OCI-LY1 (cell line): Measurements from ENCODE around the gene AACS.

Experiments used
- H2AFZ ChIP-seq: fragments of 200-600 bp; sonication (generic), shearing (Covaris generic); 2 replicates; pipeline ENCODE4 v1.6.0; 2014; ENCODE audit warnings: antibody characterized with exemption, mild to moderate bottlenecking, low read length
- H3F3A ChIP-seq: fragments of 200-600 bp; sonication (generic), shearing (Covaris generic); 2 replicates; pipeline ENCODE4 v1.6.0; 2014; ENCODE audit warnings: mild to moderate bottlenecking, antibody characterized with exemption, low read length, moderate library complexity; ENCODE audit not compliant: insufficient read depth
- H3K27ac ChIP-seq: fragments of 200-600 bp; sonication (generic); 2 replicates; pipeline ENCODE4 v1.5.1; 2014; ENCODE audit warnings: low read length, mixed run types, mild to moderate bottlenecking, low read depth; ENCODE audit not compliant: poor library complexity, severe bottlenecking
- H3K27me3 ChIP-seq: fragments of 200-600 bp; sonication (generic); 2 replicates; pipeline ENCODE4 v1.6.0; 2014; ENCODE audit warnings: antibody characterized with exemption, mild to moderate bottlenecking, low read length, moderate library complexity; ENCODE audit not compliant: insufficient read depth
- H3K36me3 ChIP-seq: fragments of 200-600 bp; sonication (generic); 2 replicates; pipeline ENCODE4 v1.6.1; 2014; ENCODE audit warnings: mild to moderate bottlenecking, antibody characterized with exemption, low read length, moderate library complexity, mixed read lengths; ENCODE audit not compliant: insufficient read depth
- H3K4me1 ChIP-seq: fragments of 200-600 bp; sonication (generic); 2 replicates; pipeline ENCODE4 v1.5.1; 2014; ENCODE audit warnings: mild to moderate bottlenecking, low read length, moderate library complexity; ENCODE audit not compliant: insufficient read depth, severe bottlenecking
- H3K4me2 ChIP-seq: fragments of 200-600 bp; sonication (generic), shearing (Covaris generic); 2 replicates; pipeline ENCODE4 v1.6.1; 2014; ENCODE audit warnings: low read length
- H3K4me3 ChIP-seq: fragments of 200-600 bp; sonication (generic); 2 replicates; pipeline ENCODE4 v1.5.1; 2014; ENCODE audit warnings: low read length, low read depth, mild to moderate bottlenecking, mixed read lengths; ENCODE audit not compliant: poor library complexity, severe bottlenecking
- H3K79me2 ChIP-seq: fragments of 200-600 bp; shearing (Covaris generic); 2 replicates; pipeline ENCODE4 v1.6.1; 2016; ENCODE audit warnings: mixed run types, low read length, mixed read lengths; ENCODE audit not compliant: insufficient read depth
- H3K9ac ChIP-seq: fragments of 200-600 bp; sonication (generic), shearing (Covaris generic); 2 replicates; pipeline ENCODE4 v1.6.1; 2014; ENCODE audit warnings: mild to moderate bottlenecking, low read length, mixed read lengths
- H3K9me2 ChIP-seq: fragments of 200-600 bp; sonication (generic), shearing (Covaris generic); 2 replicates; pipeline ENCODE4 v1.6.1; 2014; ENCODE audit warnings: low read depth, mild to moderate bottlenecking, low read length, mixed read lengths
- H3K9me3 ChIP-seq: fragments of 200-600 bp; shearing (Covaris generic); 2 replicates; pipeline ENCODE4 v1.6.1; 2014; ENCODE audit warnings: low read length, mixed read lengths
- H4K20me1 ChIP-seq: fragments of 200-600 bp; sonication (generic), shearing (Covaris generic); 2 replicates; pipeline ENCODE4 v1.6.0; 2016; ENCODE audit warnings: mild to moderate bottlenecking, low read length; ENCODE audit not compliant: insufficient read depth
- CTCF ChIP-seq: fragments of 200-600 bp; sonication (generic), shearing (Covaris generic); IDR thresholded peaks from 2 replicates; pipeline ENCODE4 v1.5.1; 2017; ENCODE audit warnings: mild to moderate bottlenecking, antibody characterized with exemption, low read length, moderate library complexity, mixed read lengths
- EZH2 ChIP-seq: fragments of 200-600 bp; sonication (generic), shearing (Covaris generic); IDR thresholded peaks from 2 replicates; pipeline ENCODE4 v1.8.0; 2017; ENCODE audit warnings: borderline replicate concordance, mixed run types, mild to moderate bottlenecking, antibody characterized with exemption, low read length, moderate library complexity, mixed read lengths

AACS gene

GRCh38 chr12:125068391-125068790 lies 3.2 kb downstream of the AACS start:
- no peaks in the 10 kb centered on the region for H3K9me3 ChIP-seq
- no peak overlapping the region for H3K9ac ChIP-seq
- H3K9me2 ChIP-seq = no peaks in the 10 kb centered on the region
- no peak overlapping the region for H3K4me2 ChIP-seq
- H3K27me3 ChIP-seq = no peaks in the 10 kb centered on the region
- no peaks in the 10 kb centered on the region for H4K20me1 ChIP-seq
- no peaks in the 10 kb centered on the region for H3K36me3 ChIP-seq
- H3K4me1 ChIP-seq = peaks cover 35% of the 10 kb centered on the region
- TF ChIP-seq CTCF (no peak), EZH2 (no peak)
- no peaks in the 10 kb centered on the region for H3K79me2 ChIP-seq
- H3F3A ChIP-seq = no peaks in the 10 kb centered on the region
- H3K27ac ChIP-seq = no peak overlapping the region
- no peak overlapping the region for H3K4me3 ChIP-seq
- no peak overlapping the region for H2AFZ ChIP-seq

- Histone ChIP-seq H3K4me3 (no peak overlapping the region), H3K4me1 (peaks cover 34% of the 10 kb centered on the region), H3K9me3 (no peaks in the 10 kb centered on the region), H3K9me2 (no peaks in the 10 kb centered on the region), H2AFZ (no peak overlapping the region), H3K27me3 (no peaks in the 10 kb centered on the region), H3K4me2 (no peak overlapping the region), H4K20me1 (no peaks in the 10 kb centered on the region), H3K36me3 (0 out of 2 replicates have a peak, but pooled peaks cover 6% of the 10 kb centered on the region), H3K79me2 (no peaks in the 10 kb centered on the region), H3F3A (no peaks in the 10 kb centered on the region), H3K9ac (no peak overlapping the region), H3K27ac (no peak overlapping the region)
- TF ChIP-seq EZH2 (no peak), CTCF (no peak)
These were observed 4.4 kb downstream of the AACS start for GRCh38 chr12:125069616-125070015.

GRCh38 chr12:125070112-125070511 lies 4.9 kb downstream of the AACS start:
- Histone ChIP-seq H4K20me1 (no peaks in the 10 kb centered on the region), H3K4me2 (no peak overlapping the region), H3K9ac (no peak overlapping the region), H3K4me1 (peaks cover 31% of the 10 kb centered on the region), H3K36me3 (0 out of 2 replicates have a peak, but pooled peaks cover 6% of the 10 kb centered on the region), H2AFZ (no peak overlapping the region), H3K79me2 (no peaks in the 10 kb centered on the region), H3F3A (no peaks in the 10 kb centered on the region), H3K27me3 (no peaks in the 10 kb centered on the region), H3K4me3 (no peak overlapping the region), H3K27ac (no peak overlapping the region), H3K9me3 (no peaks in the 10 kb centered on the region), H3K9me2 (no peaks in the 10 kb centered on the region)
- TF ChIP-seq EZH2 = no peak
- no peak for TF ChIP-seq CTCF
